ENCODE data around the gene PRAMEF20.
"Not testable (repeated sequence)": the region's sequence is repeated elsewhere in the genome, so short reads cannot be mapped to it uniquely, and the experiment has no call there.

PRAMEF20 gene

DNA sequence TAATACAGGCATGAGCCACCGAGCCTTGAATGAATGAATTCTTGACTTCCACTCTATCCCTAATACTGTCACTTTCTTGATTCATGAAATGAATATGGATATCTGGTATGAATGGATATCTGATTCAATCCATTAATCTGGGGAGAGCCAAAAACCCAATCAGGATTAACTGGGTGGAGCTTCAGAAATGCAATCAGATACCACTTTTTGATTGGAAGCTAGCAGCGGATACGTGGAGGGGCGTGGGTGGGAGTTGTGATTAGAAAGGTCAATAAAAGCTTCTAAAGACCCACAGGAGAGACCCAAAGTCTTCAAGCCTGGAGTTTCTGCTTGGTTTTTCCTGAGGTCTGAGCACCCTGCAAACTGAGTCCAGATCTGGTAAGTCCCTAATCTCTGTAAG lies at the start of gene PRAMEF20:
Gene PRAMEF20 (plus strand): TSS at position 301 of the 400 bp plus-strand sequence. CDS start 5,905 bp downstream, outside the sequence.
- not testable (repeated sequence) for FAIRE-seq; DNase-seq (ENCODE audit: insufficient read length, low spot score)

DNA sequence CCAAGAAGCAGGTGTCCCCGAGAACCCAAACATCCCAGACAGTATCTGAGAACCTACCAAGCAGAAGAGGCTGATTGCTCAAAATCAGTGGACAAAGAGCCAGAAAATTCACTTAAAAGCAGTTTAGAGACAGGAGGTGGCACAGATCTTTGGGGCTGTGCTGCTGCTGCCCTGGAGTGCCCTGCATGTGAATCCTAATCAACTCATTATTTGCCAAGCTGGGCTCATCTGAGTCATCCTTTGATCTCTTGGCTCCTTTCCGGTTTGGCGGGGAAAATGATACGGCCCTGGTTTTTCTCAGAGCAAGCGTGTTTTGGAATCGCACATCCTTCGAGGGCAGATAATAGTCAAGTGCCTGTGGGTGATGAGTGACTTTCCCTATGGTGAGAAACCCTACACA lies 47.9 kb upstream of the PRAMEF20 start:
- FAIRE-seq; DNase-seq (ENCODE audit: insufficient read length, low spot score): not testable (repeated sequence)

DNA sequence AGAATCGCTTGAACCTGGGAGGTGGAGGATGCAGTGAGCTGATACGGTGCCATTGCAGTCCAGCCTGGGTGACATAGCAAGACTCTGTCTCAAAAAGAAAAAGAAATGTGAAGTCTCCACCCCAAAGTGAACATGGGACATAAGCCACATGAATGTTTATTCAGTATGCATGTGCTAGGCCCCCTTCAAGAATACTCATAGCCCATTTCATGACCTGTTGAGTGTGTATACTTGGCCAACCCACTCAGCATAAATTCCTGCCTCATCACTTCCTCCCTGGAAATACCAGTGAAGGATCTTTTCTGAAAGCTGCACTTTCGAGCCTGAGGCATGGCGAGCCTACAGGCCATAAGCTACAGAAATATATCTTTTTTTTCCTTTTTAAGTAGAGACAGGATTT lies 45.3 kb upstream of the PRAMEF20 start:
- DNase-seq (ENCODE audit: insufficient read length, low spot score); FAIRE-seq: not testable (repeated sequence)

GRCh38 chr1:13366536-13366935 lies 43.7 kb upstream of the PRAMEF20 start:
- FAIRE-seq, result not testable (repeated sequence)

DNA sequence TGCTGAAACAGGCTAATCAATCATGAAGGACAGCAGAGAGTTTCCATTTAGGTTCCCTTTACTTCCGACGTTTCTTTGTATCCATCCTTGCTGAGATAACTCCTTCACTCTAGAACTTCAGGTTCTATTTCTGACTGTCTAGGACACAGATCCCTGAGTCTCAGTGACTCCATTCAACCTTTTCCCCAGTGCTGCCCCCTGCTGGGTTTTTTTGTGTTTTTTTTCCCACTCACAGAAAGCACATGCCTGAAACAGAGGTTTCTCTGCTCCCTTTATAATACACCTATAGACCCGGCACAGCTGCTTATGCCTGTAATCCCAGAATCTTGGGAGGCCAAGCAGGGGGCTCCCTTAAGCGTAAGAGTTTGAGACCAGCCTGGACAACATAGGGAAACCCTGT lies 41.7 kb upstream of the PRAMEF20 start:
- not testable (repeated sequence) for FAIRE-seq; DNase-seq (ENCODE audit: insufficient read length, low spot score)

More at GRCh38 chr1:13366536-13366935, 43.7 kb upstream of the PRAMEF20 start:
- DNase-seq (ENCODE audit: insufficient read length, low spot score), result not testable (repeated sequence)

DNA sequence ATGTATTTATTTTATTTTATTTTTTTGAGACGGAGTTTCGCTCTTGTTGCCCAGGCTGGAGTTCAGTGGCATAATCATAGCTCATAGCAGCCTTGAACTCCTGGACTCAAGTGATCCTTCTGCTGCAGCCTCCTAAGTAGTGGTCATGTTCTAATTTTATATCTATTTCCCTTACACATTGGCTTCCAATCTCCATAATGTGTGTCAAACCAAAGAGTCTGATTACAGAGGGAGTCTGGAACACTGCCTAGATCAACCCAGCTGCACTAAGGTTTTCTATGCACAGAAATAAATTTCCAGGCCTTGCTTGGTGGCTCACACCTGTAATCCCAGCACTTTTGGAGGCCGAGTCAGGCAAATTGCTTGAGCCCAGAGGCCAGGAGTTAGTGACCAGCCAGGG lies 31.3 kb upstream of the PRAMEF20 start:
- not testable (repeated sequence) for DNase-seq (ENCODE audit: insufficient read length, low spot score); FAIRE-seq

GRCh38 chr1:13380380-13380779 lies 29.9 kb upstream of the PRAMEF20 start:
- DNase-seq (ENCODE audit: insufficient read length, low spot score); FAIRE-seq: not testable (repeated sequence)

DNA sequence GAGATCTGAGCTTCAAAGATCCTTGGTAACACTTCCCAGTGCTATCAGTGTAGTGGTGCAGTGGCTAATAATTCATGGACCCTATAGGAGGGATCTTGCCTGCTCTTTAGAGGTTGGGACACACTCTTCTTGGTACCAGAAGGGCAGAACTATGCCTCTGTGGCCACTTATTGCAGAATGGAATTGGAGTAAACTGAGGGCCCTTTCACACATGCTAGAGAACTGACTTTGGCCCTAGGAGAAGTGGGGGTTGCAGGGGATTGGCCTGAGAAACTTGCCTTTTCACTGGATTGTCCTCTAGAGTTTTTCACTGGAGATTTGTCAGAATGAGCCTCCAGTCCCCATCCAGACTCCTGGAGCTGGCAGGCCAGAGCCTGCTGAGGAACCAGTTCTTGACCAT lies 20.9 kb upstream of the PRAMEF20 start, which contains the start of gene PRAMEF17:
Gene PRAMEF17 (plus strand): TSS at position 301 of the 400 bp plus-strand sequence. CDS start 26 bp downstream, at position 327.
- not testable (repeated sequence) for DNase-seq (ENCODE audit: insufficient read length, low spot score); FAIRE-seq

DNA sequence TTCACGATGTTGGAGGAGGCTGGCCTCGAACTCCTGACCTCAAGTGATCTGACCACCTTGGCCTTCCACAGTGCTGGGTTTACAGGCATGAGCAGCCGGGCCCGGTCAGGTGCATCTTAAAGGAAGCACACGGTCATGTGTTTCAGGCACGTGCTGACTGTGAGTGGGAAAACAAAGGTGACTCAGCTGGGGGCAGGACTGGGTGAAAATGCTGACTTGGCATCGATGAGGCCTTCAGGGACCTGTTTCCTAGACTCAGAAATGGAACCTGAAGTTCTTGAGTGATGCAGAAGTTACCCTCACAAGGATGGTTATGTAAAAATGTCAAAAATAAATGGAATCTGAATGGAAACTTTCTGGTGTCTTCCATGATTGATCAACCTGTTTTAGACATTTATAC lies 17.2 kb upstream of the PRAMEF20 start:
- FAIRE-seq; DNase-seq (ENCODE audit: insufficient read length, low spot score): not testable (repeated sequence)

- not testable (repeated sequence) for DNase-seq (ENCODE audit: insufficient read length, low spot score); FAIRE-seq
These were observed 15.5 kb upstream of the PRAMEF20 start for GRCh38 chr1:13394761-13395160.

DNA sequence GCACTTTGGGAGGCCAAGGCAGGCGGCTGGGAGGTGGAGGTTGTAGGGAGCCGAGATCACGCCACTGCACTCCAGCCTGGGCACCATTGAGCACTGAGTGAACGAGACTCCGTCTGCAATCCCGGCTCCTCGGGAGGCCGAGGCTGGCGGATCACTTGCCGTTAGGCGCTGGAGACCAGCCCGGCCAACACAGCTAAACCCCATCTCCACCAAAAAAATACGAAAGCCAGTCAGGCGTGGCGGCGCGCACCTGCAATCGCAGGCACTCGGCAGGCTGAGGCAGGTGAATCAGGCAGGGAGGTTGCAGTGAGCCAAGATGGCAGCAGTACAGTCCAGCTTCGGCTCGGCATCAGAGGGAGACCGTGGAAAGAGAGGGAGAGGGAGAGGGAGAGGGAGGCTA lies 14.9 kb upstream of the PRAMEF20 start:
- FAIRE-seq; DNase-seq (ENCODE audit: insufficient read length, low spot score): not testable (repeated sequence)

DNA sequence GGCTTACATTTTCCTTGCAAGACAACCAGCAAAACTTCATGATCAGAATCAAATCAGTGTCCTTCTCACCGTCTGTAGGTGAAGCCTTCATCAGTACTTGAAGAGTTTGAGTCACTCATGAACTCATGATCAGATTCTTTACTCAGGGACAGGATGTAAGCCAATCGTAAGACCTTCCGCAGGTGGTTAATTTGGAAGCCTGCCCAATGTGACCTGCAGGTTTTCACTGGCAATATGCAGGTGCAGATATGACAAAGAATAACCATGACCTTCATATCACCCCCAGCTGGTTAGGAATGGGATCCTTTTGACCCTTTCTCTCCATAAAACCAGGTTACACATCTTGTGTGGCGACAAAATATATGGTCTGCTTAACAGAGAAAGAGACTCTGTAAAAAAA lies 2.4 kb upstream of the PRAMEF20 start:
- TF ChIP-seq POLR2A (IDR thresholded peaks at IDR 0.05; ENCODE audit: low read depth, low read length), result no peak
- no peak for FAIRE-seq
- no peak for DNase-seq (ENCODE audit: insufficient read length, low spot score)

- no peak for TF ChIP-seq POLR2A (IDR thresholded peaks at IDR 0.05; ENCODE audit: low read depth, low read length)
- FAIRE-seq, result no peak
- DNase-seq (ENCODE audit: insufficient read length, low spot score), result no peak
These were observed 20.2 kb downstream of the PRAMEF20 start for GRCh38 chr1:13430495-13430894.

DNA sequence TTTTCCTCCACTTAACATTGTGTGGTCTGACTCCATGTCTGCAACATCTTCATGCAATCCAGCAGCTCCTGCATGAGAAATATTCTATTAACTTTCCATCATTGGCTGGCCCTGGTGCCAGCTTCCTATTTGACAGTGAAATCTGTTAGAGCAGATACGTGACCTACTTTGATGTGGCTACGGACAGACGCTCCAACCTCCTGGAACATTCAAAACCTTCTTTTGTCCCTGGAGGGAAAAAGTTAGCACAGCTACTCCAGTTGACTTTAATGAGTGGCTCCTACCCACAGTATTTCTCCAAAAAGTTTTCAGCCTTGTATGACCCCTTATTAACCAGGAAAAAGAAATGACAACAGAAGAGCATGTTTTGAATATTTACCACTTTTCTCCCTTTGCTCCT lies 22.0 kb downstream of the PRAMEF20 start:
- no peak for TF ChIP-seq POLR2A (IDR thresholded peaks at IDR 0.05; ENCODE audit: low read depth, low read length)
- DNase-seq (ENCODE audit: insufficient read length, low spot score) (no peak), FAIRE-seq (no peak)

GRCh38 chr1:13433694-13434358 lies 23.6 kb downstream of the PRAMEF20 start:
- not testable (repeated sequence) for FAIRE-seq; DNase-seq (ENCODE audit: insufficient read length, low spot score)

- FAIRE-seq, result no peak
- no peak for DNase-seq (ENCODE audit: insufficient read length, low spot score)
- TF ChIP-seq POLR2A (IDR thresholded peaks at IDR 0.05; ENCODE audit: low read depth, low read length), result no peak
These were observed 25.2 kb downstream of the PRAMEF20 start for GRCh38 chr1:13435458-13435857.

- not testable (repeated sequence) for FAIRE-seq; DNase-seq (ENCODE audit: insufficient read length, low spot score)
These were observed 29.0 kb downstream of the PRAMEF20 start for GRCh38 chr1:13439104-13439783.

Measured in H54 (cell line).